Cardiac septum (tissue), 1 donor: ENCODE measurements around the gene ARHGDIG. TPM values are rescaled to one million over a fixed set of nuclear protein-coding genes. Genes with fewer than 3 reads are reported as not detected.
"Not testable (repeated sequence)": the region's sequence is repeated elsewhere in the genome, so short reads cannot be mapped to it uniquely, and the experiment has no call there.

ENCODE experiments used
- DNase-seq: peaks from one replicate; pipeline ENCODE4 v3.0.0-alpha.2; 2020; ENCODE audit warnings: low spot score
- intact Hi-C: fragments of 100-400 bp; cut with DNase I; formaldehyde crosslinking; loops from one replicate; pipeline ENCODE4 v1.14.0; 2022
- total RNA-seq: library from RNA; stranded (reverse); fragmentation: NEBNext Ultra II Directional; extraction: Animal tissue kit (Norgen Biotek cat#: 25700); gene quantifications from one replicate; pipeline ENCODE4 v1.2.1, GENCODE V29; 2021
- donor health status: DM: no; HTN: no; CAD: no.

ARHGDIG gene
- total RNA-seq, 1 donor from 2014 or later = 2.8 TPM

GRCh38 chr16:262121-262745 is 18.2 kb upstream of the ARHGDIG start:
- DNase-seq = no peak
- intact Hi-C loops = no loop called here

DNA sequence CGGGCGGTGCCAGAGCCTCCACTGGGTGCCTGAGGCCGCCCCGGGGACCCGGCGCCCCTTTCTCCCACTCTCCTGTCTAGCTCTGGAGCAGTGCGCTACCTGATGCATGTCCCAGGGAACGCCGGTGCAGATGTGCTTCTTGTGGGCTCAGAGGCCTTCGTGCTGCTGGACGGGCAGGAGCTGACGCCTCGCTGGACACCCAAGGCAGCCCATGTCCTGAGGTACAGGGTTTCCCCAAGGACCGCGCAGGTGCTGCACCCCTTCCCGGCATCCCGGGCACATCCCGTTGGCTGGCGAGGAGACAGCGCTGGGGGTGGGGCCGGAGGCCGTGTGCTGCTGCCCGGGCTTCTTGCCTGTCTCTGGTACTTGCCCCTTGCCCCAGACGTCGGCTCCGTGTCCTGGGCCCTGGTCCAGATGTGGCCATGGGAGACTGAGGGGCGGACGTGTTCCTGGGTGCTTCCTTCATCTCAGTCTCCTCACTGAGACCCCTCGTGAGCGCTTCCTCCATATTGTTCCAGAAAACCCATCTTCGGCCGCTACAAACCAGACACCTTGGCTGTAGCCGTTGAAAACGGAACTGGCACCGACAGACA is 17.1 kb upstream of the ARHGDIG start:
- no peak for DNase-seq
- intact Hi-C loops = no loop called here

DNA sequence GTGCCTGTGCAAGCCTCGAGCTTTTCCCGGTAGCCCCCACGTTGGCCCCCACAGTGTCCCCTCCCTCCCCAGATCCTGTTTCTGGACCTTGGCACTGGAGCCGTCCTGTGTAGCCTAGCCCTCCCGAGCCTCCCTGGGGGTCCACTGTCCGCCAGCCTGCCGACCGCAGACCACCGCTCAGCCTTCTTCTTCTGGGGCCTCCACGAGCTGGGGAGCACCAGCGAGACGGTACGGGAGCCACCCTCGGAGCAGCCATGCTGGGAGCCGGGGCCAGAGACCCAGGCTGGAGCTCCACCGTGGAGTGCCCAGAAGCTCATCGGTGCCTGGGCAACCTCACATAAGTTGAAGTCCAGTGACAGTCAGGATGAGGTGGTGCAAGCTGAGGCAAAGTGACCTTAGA is 16.4 kb upstream of the ARHGDIG start:
- no peak for DNase-seq
- intact Hi-C loops = no loop called here

DNA sequence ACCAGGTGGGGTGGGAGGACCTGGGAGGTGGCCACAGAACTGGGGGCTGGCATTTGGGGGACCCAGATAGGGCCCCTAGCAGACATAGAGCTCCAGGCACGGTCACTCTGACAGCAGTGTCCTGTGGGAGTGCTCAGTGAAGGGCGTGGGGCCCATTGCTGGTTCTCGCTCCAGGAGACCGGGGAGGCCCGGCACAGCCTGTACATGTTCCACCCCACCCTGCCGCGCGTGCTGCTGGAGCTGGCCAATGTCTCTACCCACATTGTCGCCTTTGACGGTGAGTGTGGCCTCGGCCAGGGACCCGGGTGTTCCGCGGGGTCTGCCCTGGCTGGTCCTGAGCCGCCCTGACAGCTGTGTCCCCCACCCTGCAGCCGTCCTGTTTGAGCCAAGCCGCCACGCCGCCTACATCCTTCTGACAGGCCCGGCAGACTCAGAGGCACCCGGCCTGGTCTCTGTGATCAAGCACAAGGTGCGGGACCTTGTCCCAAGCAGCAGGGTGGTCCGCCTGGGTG is 15.9 kb upstream of the ARHGDIG start:
- intact Hi-C loops = no loop called here
- no peak for DNase-seq

- intact Hi-C loops = no loop called here
Observed at GRCh38 chr16:265002-265529, 15.3 kb upstream of the ARHGDIG start.

GRCh38 chr16:265711-266110 is 14.7 kb upstream of the ARHGDIG start:
- intact Hi-C loops = no loop called here
- DNase-seq = no peak

More at GRCh38 chr16:265002-265529, 15.3 kb upstream of the ARHGDIG start:
- DNase-seq = no peak

DNA sequence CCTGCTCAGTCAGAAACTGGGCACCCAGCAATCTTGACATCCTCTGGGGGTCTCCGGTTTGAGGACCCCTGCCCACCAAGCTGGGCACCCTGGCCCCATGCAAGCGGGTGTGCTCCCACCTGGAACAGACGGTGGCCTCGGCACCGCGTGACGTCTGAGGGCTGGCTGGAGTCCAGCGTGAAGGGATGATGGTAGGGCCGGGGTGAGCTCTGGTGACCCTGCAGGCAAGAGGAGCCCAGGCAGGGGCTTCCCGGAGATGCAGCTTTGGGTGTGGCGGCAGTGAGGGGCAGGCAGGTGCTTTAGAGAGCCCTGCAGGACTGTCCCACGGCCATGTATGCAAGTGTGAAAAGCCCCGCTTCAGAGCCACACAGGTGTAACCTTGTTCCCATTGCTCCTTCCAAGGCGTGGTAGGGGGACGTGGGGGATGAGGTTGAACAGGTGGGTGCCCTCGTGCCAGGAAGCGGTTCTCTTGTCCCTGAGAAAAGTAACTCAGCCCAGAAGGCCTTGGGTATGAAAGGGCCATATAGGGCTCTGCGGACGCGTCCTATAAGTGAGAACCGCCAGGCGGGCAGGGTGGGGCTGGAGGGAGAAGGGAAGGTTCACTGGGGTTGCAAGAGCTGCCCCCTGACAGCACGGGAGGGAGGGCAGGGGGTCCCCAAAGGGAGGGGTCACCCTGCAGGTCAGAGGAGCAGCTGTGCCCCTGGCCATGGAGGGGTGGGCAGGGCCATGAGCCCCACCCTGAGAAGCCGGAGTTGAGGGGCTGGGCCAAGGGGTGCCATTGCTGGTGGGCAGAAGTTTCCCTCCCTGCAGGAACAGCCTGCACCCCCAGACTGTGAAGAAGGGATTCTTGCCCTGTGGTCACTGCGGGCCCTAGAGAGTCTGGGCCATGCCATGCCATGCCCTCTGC is 13.9 kb upstream of the ARHGDIG start:
- no peak for DNase-seq
- intact Hi-C loops = no loop called here

DNA sequence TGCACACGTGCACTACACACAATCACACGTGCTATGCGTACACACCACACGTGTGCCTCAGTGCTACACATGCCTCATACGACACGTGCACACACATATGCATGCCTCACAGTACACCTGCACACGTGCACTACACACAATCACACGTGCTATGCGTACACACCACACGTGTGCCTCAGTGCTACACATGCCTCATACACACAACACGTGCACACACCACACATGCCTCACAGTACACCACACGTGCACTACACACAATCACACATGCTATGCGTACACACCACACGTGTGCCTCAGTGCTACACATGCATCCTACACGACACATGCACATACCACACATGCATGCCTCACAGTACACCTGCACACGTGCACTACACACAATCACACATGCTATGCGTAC is 12.8 kb upstream of the ARHGDIG start:
- intact Hi-C loops, DNase-seq: not testable (repeated sequence)

- intact Hi-C loops = no loop called here
- no peak for DNase-seq
Observed at GRCh38 chr16:268141-269053, 12.0 kb upstream of the ARHGDIG start.

DNA sequence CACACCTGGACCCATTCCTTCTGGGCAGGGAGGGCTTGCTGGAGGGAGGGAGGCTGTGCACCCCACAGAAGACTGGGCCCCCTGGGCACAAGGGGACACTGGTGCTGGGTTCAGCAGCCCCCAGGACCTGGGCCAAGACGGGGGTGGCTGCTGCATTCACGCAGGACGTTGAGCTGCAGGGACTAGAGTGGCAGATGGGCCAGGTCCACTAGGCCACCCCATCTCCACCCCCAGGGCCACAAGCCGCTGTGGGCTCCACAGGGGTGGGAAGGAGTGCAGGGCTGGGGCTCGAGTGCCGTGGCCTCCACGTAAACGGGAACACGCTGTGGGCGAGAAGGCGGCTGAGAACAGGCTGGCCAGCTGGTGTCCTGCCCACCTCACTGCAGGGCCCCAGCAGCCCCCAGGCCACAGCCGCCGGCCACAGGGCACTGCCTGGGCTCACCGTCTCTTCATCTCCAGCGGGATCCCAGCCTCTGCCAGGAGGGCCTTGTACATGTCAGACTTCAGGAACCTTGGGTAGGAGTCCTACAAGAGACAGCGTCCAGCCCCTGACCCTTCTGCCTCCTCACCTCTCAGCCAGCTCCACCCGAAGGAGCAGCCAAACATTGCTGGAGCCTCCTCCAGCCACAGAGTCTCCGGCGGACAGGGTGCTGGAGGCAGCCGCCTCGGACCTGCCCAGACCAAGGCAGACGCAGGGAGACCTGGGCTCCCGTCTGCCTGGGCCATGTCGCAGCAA is 11.2 kb upstream of the ARHGDIG start:
- no peak for DNase-seq
- intact Hi-C loops = no loop called here

- intact Hi-C loops = no loop called here
- DNase-seq = no peak
Observed at GRCh38 chr16:270381-271255, 9.8 kb upstream of the ARHGDIG start.

- no peak for DNase-seq
- intact Hi-C loops = no loop called here
Observed at GRCh38 chr16:272633-273546, 7.5 kb upstream of the ARHGDIG start.

- intact Hi-C loops = no loop called here
- DNase-seq = no peak
Observed at GRCh38 chr16:273547-274421, 6.6 kb upstream of the ARHGDIG start.

GRCh38 chr16:275041-275641 is 5.2 kb upstream of the ARHGDIG start:
- no peak for DNase-seq
- intact Hi-C loops = no loop called here

GRCh38 chr16:275786-276232 is 4.6 kb upstream of the ARHGDIG start, which contains the start of gene RGS11:
Gene RGS11 (minus strand): TSS chr16:275944. CDS start chr16:275911, 33 bp downstream.
- DNase-seq = no peak
- intact Hi-C loops = no loop called here
